IPS DF 6.9 (cell line): ENCODE measurements around the gene SCG2.

Source experiments
- DNase-seq: peaks from one replicate; pipeline ENCODE4 v3.0.0-alpha.2; 2013; ENCODE audit warnings: low read depth, low spot score
- H3K27ac ChIP-seq: one replicate; pipeline ENCODE4 v1.5.1; 2013; ENCODE audit warnings: low read length, control low read depth
- H3K27me3 ChIP-seq: 2 replicates; pipeline ENCODE4 v1.6.1; 2013; ENCODE audit warnings: mild to moderate bottlenecking, low read length; ENCODE audit not compliant: control insufficient read depth, insufficient read depth
- H3K36me3 ChIP-seq: 2 replicates; pipeline ENCODE4 v1.6.1; 2013; ENCODE audit warnings: low read length; ENCODE audit not compliant: control insufficient read depth, insufficient read depth
- H3K4me1 ChIP-seq: 2 replicates; pipeline ENCODE4 v1.6.1; 2013; ENCODE audit warnings: low read length; ENCODE audit not compliant: control insufficient read depth, insufficient read depth
- H3K4me3 ChIP-seq: 2 replicates; pipeline ENCODE4 v1.5.1; 2013; ENCODE audit warnings: mild to moderate bottlenecking, low read length
- H3K9me3 ChIP-seq: 2 replicates; pipeline ENCODE4 v1.6.1; 2013; ENCODE audit warnings: low read length, inconsistent platforms; ENCODE audit not compliant: control insufficient read depth, insufficient read depth
- WGBS: extraction: QIAGEN DNeasy Blood & Tissue Kit; methylation state at CpG from one replicate; pipeline ENCODE4 v1.1.7; 2013; ENCODE audit warnings: mixed read lengths, missing lambda C conversion rate; ENCODE audit not compliant: insufficient read length, insufficient coverage; 5-methylcytosine and 5-hydroxymethylcytosine counted together

Gene SCG2

DNA sequence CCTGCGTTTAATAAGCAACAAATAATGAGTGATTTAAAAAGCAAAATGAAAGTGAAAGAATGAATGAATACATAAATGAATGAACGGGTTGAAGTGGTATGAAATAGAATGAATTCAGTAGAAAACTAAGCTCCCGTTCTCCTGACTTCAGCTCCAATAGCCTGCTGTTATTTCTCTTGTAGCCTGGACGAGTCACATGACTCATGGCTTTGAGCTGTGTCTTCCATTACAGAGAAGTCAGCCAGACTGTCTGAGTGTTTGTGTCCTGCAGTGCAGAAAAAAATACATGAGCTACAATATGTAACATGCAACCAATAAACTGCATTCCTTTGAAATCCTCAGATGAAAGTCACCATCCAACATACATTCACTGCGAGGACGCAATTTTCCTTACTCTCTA lies 21.2 kb downstream of the SCG2 start:
- H3K27ac ChIP-seq = no peak overlapping the region
- WGBS = 100% methylated on average over 1 of the region's 6 CpGs

DNA sequence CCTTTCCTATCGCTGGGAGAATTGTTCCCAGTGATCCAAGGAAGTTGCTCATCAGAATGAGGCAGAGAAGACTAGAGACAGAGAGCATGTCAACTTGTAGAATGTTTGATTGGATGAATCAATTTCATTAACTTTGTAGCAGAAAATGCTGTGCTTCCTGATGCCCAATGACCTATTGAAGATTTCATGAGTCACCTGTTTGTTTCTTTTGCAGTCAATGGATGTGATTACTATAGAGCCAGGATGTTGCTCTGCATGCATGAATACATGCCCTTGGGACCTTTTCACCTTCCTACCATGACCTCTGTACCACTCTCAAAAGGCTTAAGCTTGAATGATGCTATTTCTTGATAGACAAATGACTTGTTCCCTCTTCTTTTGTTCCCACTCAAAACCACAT lies 23.3 kb downstream of the SCG2 start:
- WGBS = no CpG with 5 or more reads among the region's 1 CpG
- Histone ChIP-seq H3K9me3 (no peaks in the 10 kb centered on the region), H3K4me1 (no peaks in the 10 kb centered on the region), H3K36me3 (no peaks in the 10 kb centered on the region), H3K27ac (no peak overlapping the region), H3K4me3 (no peak overlapping the region), H3K27me3 (no peaks in the 10 kb centered on the region)
- no peak for DNase-seq

More for the DNA sequence above, 21.2 kb downstream of the SCG2 start:
- no peaks in the 10 kb centered on the region for H3K4me1 ChIP-seq
- no peaks in the 10 kb centered on the region for H3K9me3 ChIP-seq
- H3K27me3 ChIP-seq = no peaks in the 10 kb centered on the region
- no peaks in the 10 kb centered on the region for H3K36me3 ChIP-seq
- H3K4me3 ChIP-seq = no peak overlapping the region
- no peak for DNase-seq

DNA sequence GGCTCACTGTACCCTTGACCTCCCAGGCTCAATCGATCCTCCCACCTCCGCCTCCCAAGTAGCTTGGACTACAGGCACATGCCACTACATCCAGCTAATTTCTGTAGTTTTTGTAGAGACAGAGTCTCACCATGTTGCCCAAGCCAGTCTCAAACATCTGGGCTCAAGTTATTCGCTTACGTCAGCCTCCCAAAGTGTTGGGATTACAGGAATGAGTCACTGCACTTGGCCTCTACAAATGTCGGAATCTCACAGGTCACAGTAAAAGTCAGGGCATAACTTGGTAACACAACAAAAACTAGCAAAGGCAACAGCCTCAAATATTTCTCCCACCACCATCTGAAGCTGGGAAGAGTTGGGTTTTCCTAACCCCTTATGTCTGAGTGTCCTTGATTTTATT lies 25.3 kb downstream of the SCG2 start:
- Histone ChIP-seq H3K36me3 (no peaks in the 10 kb centered on the region), H3K27ac (no peak overlapping the region), H3K27me3 (no peaks in the 10 kb centered on the region), H3K4me3 (no peak overlapping the region), H3K9me3 (no peaks in the 10 kb centered on the region), H3K4me1 (no peaks in the 10 kb centered on the region)
- WGBS = no CpG with 5 or more reads among the region's 5 CpGs
- DNase-seq = no peak

DNA sequence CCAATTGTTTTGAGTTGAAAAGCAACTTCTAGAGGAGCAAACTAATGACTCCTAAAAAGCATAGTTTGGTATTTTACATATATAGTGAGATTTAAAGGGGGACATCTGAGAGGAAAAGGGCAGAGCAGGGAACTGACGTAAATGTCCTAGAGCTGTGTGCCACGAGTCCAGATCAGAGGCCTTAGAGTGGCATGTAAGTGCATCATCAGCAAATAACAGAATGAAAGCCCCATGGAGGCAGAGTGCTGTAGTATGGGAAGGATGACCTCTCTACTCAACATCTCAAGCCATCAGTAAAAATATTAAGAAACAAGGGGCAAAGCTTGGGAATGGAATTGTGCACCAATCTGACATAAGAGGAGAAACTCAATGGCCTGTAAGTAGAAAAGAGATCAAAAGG lies 31.4 kb downstream of the SCG2 start:
- Histone ChIP-seq H3K4me1 (no peaks in the 10 kb centered on the region), H3K36me3 (no peaks in the 10 kb centered on the region), H3K9me3 (no peaks in the 10 kb centered on the region), H3K27ac (no peak overlapping the region), H3K27me3 (no peaks in the 10 kb centered on the region), H3K4me3 (no peak overlapping the region)
- no CpG with 5 or more reads among the region's 2 CpGs for WGBS
- DNase-seq = no peak

GRCh38 chr2:223566396-223566795 lies 35.8 kb downstream of the SCG2 start:
- Histone ChIP-seq H3K4me1 (no peaks in the 10 kb centered on the region; the same call in 1 of the 2 replicates), H3K36me3 (no peaks in the 10 kb centered on the region), H3K27me3 (no peaks in the 10 kb centered on the region), H3K9me3 (no peaks in the 10 kb centered on the region), H3K4me3 (no peak overlapping the region), H3K27ac (no peak overlapping the region)
- DNase-seq = no peak
- no CpG with 5 or more reads among the region's 1 CpG for WGBS

DNA sequence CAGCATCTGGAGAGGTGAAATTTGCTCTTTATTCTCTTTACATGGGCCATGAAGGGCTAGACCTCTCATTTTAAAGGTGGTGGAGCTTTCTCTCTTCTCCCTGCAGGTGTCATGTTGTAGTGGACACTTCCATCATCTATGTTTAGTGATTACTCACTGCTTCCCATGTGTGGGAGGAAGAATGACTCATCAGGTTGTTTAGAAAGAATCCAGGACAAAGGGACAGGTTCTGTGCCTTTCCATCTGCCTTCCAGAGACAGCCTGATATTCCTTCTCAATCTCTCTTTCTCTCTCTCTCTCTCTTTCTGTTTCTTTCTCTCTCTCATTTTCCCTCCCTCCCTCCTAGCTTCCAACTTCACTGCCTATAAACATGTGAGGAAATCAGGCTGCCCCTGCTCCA lies 38.7 kb downstream of the SCG2 start:
- H3K27ac ChIP-seq = no peak overlapping the region
- no peaks in the 10 kb centered on the region for H3K27me3 ChIP-seq
- H3K36me3 ChIP-seq = no peaks in the 10 kb centered on the region
- no peak for DNase-seq
- H3K4me3 ChIP-seq = no peak overlapping the region
- no peaks in the 10 kb centered on the region for H3K9me3 ChIP-seq
- H3K4me1 ChIP-seq = no peaks in the 10 kb centered on the region; the same call in 1 of the 2 replicates

GRCh38 chr2:223562078-223562477 lies 40.1 kb downstream of the SCG2 start:
- Histone ChIP-seq H3K27me3 (no peaks in the 10 kb centered on the region), H3K9me3 (no peaks in the 10 kb centered on the region), H3K4me3 (no peak overlapping the region), H3K27ac (no peak overlapping the region), H3K4me1 (no peaks in the 10 kb centered on the region; the same call in 1 of the 2 replicates), H3K36me3 (no peaks in the 10 kb centered on the region)
- no CpG with 5 or more reads among the region's 2 CpGs for WGBS
- DNase-seq = no peak

DNA sequence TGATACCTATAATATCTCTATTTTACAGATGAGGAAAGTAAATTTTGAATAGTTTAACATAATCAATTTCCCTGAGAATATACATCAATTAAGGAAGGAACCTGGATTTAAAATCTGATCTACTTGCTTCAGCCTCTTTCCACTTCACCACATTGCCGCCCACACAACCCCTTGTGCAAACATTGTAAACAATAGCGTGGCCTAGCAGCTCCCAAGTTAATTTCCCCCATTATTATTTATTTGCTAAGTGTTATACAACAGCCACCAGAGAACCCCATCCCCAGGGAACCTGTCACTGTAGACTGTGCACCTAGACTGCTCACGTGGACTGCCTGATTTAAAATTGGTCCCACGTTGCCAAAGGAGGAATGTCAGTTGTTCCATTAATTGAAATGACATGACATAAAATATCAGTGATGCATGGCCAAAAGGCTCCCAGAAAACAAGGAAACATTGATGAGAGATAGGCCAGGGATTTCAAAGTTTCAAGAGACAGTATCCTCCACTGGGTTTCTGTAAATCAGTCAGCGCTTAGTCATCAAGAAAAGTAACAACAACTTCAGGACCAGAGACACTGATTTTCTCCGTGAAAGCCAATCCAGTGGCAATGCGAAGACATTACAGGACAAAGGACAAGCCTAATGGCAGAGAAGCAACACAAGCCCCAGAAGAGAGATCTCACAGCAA lies 41.3 kb downstream of the SCG2 start:
- H3K4me3 ChIP-seq = no peak overlapping the region
- no peaks in the 10 kb centered on the region for H3K36me3 ChIP-seq
- no peaks in the 10 kb centered on the region for H3K27me3 ChIP-seq
- H3K9me3 ChIP-seq = no peaks in the 10 kb centered on the region
- no CpG with 5 or more reads among the region's 7 CpGs for WGBS
- no peak overlapping the region for H3K27ac ChIP-seq
- H3K4me1 ChIP-seq = no peaks in the 10 kb centered on the region; the same call in 1 of the 2 replicates
- no peak for DNase-seq

GRCh38 chr2:223558970-223559369 lies 43.2 kb downstream of the SCG2 start:
- Histone ChIP-seq H3K4me1 (no peaks in the 10 kb centered on the region; the same call in 1 of the 2 replicates), H3K27ac (no peak overlapping the region), H3K27me3 (no peaks in the 10 kb centered on the region), H3K4me3 (no peak overlapping the region), H3K36me3 (no peaks in the 10 kb centered on the region), H3K9me3 (no peaks in the 10 kb centered on the region)
- no peak for DNase-seq
- WGBS = no CpG with 5 or more reads among the region's 1 CpG

- DNase-seq = no peak
- Histone ChIP-seq H3K36me3 (no peaks in the 10 kb centered on the region), H3K9me3 (no peaks in the 10 kb centered on the region), H3K4me3 (no peak overlapping the region), H3K27ac (no peak overlapping the region), H3K4me1 (no peaks in the 10 kb centered on the region), H3K27me3 (no peaks in the 10 kb centered on the region)
- no CpG with 5 or more reads among the region's 3 CpGs for WGBS
Measured at GRCh38 chr2:223554923-223555322, 47.2 kb downstream of the SCG2 start.

DNA sequence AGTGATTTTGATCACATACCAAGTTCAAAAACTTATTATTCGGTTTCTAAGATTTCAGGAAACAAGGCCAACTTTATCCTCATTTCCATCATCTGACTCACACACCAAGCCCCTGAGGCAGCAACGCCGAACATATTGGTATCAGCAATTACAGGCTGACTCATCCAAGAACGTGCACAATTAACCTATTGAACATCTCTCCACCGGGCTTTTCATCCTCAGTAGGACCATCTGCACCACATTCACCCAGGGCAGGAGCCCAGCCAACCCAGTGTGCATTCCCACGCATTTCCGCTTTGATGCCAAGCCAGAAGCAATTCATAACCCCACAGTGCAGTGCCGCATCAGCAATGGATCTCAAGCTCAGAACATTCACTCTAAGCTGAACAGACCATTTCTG lies 52.9 kb downstream of the SCG2 start:
- H3K36me3 ChIP-seq = no peaks in the 10 kb centered on the region
- no CpG with 5 or more reads among the region's 8 CpGs for WGBS
- H3K9me3 ChIP-seq = no peaks in the 10 kb centered on the region
- no peak overlapping the region for H3K27ac ChIP-seq
- no peaks in the 10 kb centered on the region for H3K27me3 ChIP-seq
- no peaks in the 10 kb centered on the region for H3K4me1 ChIP-seq
- DNase-seq = no peak
- H3K4me3 ChIP-seq = no peak overlapping the region
